Right cardiac atrium (tissue), 5 donors: ENCODE results near the gene SLC22A2. TPM values are rescaled to one million over a fixed set of nuclear protein-coding genes. Genes with fewer than 3 reads are reported as not detected.
A peak's percentile ranks its signal among the peaks of the same experiment; 100 is the strongest.

ENCODE experiments used
- ATAC-seq, 2 donors: fragments of 200-7000 bp; cut with Tn5 transposase; one replicate each; pipeline versions ENCODE4 v1.8.0 to v1.9.1; 2020; ENCODE audit warnings: moderate library complexity in 2 of 2, mild to moderate bottlenecking in 1 of 2
- DNase-seq, 3 donors: peaks; one replicate each; pipeline ENCODE4 v3.0.0-alpha.2; 2020
- H3K27ac ChIP-seq: one replicate; pipeline ENCODE4 v1.5.1; 2013; ENCODE audit warnings: mild to moderate bottlenecking, low read length, control low read depth, moderate library complexity
- H3K27me3 ChIP-seq: one replicate; pipeline ENCODE4 v1.6.1; 2013; ENCODE audit not compliant: control insufficient read depth, insufficient read depth
- H3K4me1 ChIP-seq: one replicate; pipeline ENCODE4 v1.6.1; 2013; ENCODE audit warnings: low read length; ENCODE audit not compliant: control insufficient read depth, insufficient read depth
- H3K4me3 ChIP-seq: one replicate; pipeline ENCODE4 v1.5.1; 2013; ENCODE audit warnings: low read length, control low read depth
- H3K9me3 ChIP-seq: one replicate; pipeline ENCODE4 v1.6.1; 2013; ENCODE audit warnings: low read length; ENCODE audit not compliant: control insufficient read depth
- WGBS: extraction: QIAGEN DNeasy Blood & Tissue Kit; methylation state at CpG from one replicate; pipeline ENCODE4 v1.1.7; 2013; 5-methylcytosine and 5-hydroxymethylcytosine counted together
- intact Hi-C, 4 donors: fragments of 100-400 bp; cut with DNase I; formaldehyde crosslinking; loops; one replicate each; pipeline versions ENCODE4 v1.11.0 to v1.14.0; 2022 to 2023
- polyA plus RNA-seq: library from polyadenylated mRNA; stranded (reverse); fragments of 200-250 nt; gene quantifications from one replicate; pipeline ENCODE4 v1.2.3, GENCODE V29; 2013
- total RNA-seq, 4 donors: library from RNA; stranded (reverse); fragmentation: NEBNext Ultra II Directional; extraction: Animal tissue kit (Norgen Biotek cat#: 25700); gene quantifications; one replicate each; pipeline ENCODE4 v1.2.1, GENCODE V29; 2021
- donor health status: healthy with polysubstance abuse.
- donor health status: DM: no; HTN: yes; CAD: no.
- donor health status: DM: no; HTN: no; CAD: no.
- donor health status: DM: no; HTN: yes; CAD: no; lungs with severe emphysema.
- donor health status: DM: yes; HTN: yes; CAD: no.

SLC22A2 gene
- total and polyA plus RNA-seq, 5 donors, result 0.05 TPM; not detected in 4

- Histone ChIP-seq H3K27ac (no peak overlapping the region), H3K9me3 (no peaks in the 10 kb centered on the region), H3K4me1 (no peaks in the 10 kb centered on the region), H3K4me3 (no peak overlapping the region), H3K27me3 (no peaks in the 10 kb centered on the region)
- intact Hi-C loops, result no loop called here
- ATAC-seq, result no peak
- no peak for DNase-seq
- 73% methylated on average over 5 of the region's 5 CpGs for WGBS
Measured at GRCh38 chr6:160273750-160274149, 15.1 kb upstream of the SLC22A2 start.

GRCh38 chr6:160273196-160273595 lies 14.6 kb upstream of the SLC22A2 start:
- intact Hi-C loops, result no loop called here
- ATAC-seq (no peak), DNase-seq (no peak)
- H3K4me3 ChIP-seq, result no peak overlapping the region
- H3K27ac ChIP-seq, result no peak overlapping the region
- no peaks in the 10 kb centered on the region for H3K4me1 ChIP-seq
- no peaks in the 10 kb centered on the region for H3K27me3 ChIP-seq
- H3K9me3 ChIP-seq, result no peaks in the 10 kb centered on the region

- intact Hi-C loops, result no loop called here
- no peak for ATAC-seq
- no peak for DNase-seq
- H3K4me3 ChIP-seq, result no peak overlapping the region
- WGBS, result 96% methylated on average over 2 of the region's 2 CpGs
- no peak overlapping the region for H3K27ac ChIP-seq
- H3K27me3 ChIP-seq, result no peaks in the 10 kb centered on the region
- H3K4me1 ChIP-seq, result no peaks in the 10 kb centered on the region
- H3K9me3 ChIP-seq, result no peaks in the 10 kb centered on the region
Measured at GRCh38 chr6:160272707-160273106, 14.1 kb upstream of the SLC22A2 start.

- Histone ChIP-seq H3K27me3 (no peaks in the 10 kb centered on the region), H3K4me3 (no peak overlapping the region), H3K27ac (no peak overlapping the region), H3K4me1 (no peaks in the 10 kb centered on the region), H3K9me3 (no peaks in the 10 kb centered on the region)
- no peak for ATAC-seq
- intact Hi-C loops, result no loop called here
- no peak for DNase-seq
- WGBS, result 88% methylated on average over 6 of the region's 6 CpGs
Measured at GRCh38 chr6:160270347-160270746, 11.7 kb upstream of the SLC22A2 start.

GRCh38 chr6:160269771-160270170 lies 11.2 kb upstream of the SLC22A2 start:
- Histone ChIP-seq H3K4me1 (no peaks in the 10 kb centered on the region), H3K4me3 (no peak overlapping the region), H3K9me3 (no peaks in the 10 kb centered on the region), H3K27me3 (no peaks in the 10 kb centered on the region), H3K27ac (no peak overlapping the region)
- WGBS, result 87% methylated on average over 3 of the region's 3 CpGs
- DNase-seq (no peak), ATAC-seq (no peak)
- intact Hi-C loops, result no loop called here

DNA sequence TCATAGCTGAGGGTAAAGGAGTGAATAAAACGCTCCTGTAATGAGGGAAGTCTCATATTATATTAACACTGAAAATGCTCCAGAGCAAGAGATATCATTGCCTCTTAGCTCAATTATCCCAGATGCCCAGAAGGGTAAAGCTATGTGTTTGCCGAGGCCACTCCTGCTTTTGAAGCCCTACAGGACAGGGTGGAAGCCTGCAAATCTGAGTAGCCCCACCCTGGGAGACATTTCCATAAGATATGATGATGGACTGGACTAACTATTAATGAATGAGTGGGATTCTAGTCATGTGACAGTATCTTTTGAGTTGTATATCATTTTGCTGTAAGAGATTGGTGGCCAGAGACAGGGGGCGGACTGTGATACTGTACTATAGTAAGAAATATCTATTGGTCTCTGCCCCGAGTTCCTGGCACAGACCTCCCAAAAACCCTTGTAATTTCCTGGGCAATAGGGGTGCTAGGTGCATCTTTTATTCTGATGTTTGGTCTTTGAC lies 10.5 kb upstream of the SLC22A2 start:
- ATAC-seq, result no peak
- WGBS, result 79% methylated on average over 4 of the region's 4 CpGs

GRCh38 chr6:160267102-160267501 lies 8.5 kb upstream of the SLC22A2 start:
- Histone ChIP-seq H3K9me3 (no peaks in the 10 kb centered on the region), H3K27me3 (no peaks in the 10 kb centered on the region), H3K27ac (no peak overlapping the region), H3K4me3 (no peak overlapping the region), H3K4me1 (no peaks in the 10 kb centered on the region)
- WGBS, result 95% methylated on average over 6 of the region's 6 CpGs
- ATAC-seq, result no peak
- intact Hi-C loops, result no loop called here
- no peak for DNase-seq

More for the DNA sequence above, 10.5 kb upstream of the SLC22A2 start:
- Histone ChIP-seq H3K4me1 (no peaks in the 10 kb centered on the region), H3K9me3 (no peaks in the 10 kb centered on the region), H3K27me3 (no peaks in the 10 kb centered on the region), H3K27ac (no peak overlapping the region), H3K4me3 (no peak overlapping the region)
- intact Hi-C loops, result no loop called here
- DNase-seq, result no peak

- Histone ChIP-seq H3K27me3 (no peaks in the 10 kb centered on the region), H3K4me1 (no peaks in the 10 kb centered on the region), H3K4me3 (no peak overlapping the region), H3K9me3 (no peaks in the 10 kb centered on the region), H3K27ac (no peak overlapping the region)
- ATAC-seq (no peak), DNase-seq (no peak)
- intact Hi-C loops, result no loop called here
- WGBS, result 75% methylated on average over 6 of the region's 6 CpGs
Measured at GRCh38 chr6:160265869-160266476, 7.4 kb upstream of the SLC22A2 start.

- H3K4me1 ChIP-seq, result no peaks in the 10 kb centered on the region
- intact Hi-C loops, result no loop called here
- DNase-seq (no peak), ATAC-seq (no peak)
- no peaks in the 10 kb centered on the region for H3K9me3 ChIP-seq
- no peak overlapping the region for H3K27ac ChIP-seq
- H3K27me3 ChIP-seq, result no peaks in the 10 kb centered on the region
- no peak overlapping the region for H3K4me3 ChIP-seq
- 77% methylated on average over 7 of the region's 7 CpGs for WGBS
Measured at GRCh38 chr6:160264061-160264612, 5.5 kb upstream of the SLC22A2 start.

DNA sequence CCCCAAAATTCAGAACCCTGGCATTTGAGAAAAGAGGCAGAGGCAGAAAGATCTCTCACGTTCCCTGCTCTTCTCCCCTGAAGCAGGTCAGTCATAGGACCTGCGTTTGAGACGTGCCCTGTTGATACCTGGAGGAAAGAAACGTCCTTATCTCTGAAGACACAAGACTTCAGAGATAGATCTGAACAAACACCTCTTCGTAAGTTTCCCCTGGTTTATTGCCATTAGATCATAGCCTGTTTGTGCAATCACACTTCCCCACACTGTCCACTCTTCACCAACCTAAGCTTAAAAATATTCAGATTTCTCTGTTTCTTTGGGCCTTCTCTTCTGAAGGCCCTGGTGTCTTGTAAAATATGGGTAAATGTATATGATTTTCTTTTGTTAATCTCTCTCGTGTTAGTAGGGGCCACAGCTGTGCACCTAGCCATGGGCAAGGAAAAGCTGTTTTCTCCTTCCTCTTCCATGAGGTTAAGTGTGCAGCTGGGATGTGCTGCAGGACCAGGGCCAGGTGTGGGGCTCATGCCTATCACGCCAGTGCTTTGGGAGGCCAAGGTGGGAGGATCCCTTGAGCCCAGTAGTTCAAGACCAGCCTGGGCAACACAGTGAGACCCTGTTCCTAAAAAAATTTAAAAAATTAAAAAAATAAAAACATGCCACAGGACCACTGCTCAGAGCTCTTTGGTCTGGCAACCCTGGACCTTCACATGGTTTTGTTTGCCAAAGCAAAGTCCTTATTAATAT lies 4.7 kb upstream of the SLC22A2 start:
- Histone ChIP-seq H3K4me1 (no peaks in the 10 kb centered on the region), H3K9me3 (no peaks in the 10 kb centered on the region), H3K4me3 (no peak overlapping the region), H3K27me3 (no peaks in the 10 kb centered on the region), H3K27ac (no peak overlapping the region)
- ATAC-seq, result no peak
- DNase-seq, result no peak
- intact Hi-C loops, result no loop called here
- 76% methylated on average over 7 of the region's 7 CpGs for WGBS

DNA sequence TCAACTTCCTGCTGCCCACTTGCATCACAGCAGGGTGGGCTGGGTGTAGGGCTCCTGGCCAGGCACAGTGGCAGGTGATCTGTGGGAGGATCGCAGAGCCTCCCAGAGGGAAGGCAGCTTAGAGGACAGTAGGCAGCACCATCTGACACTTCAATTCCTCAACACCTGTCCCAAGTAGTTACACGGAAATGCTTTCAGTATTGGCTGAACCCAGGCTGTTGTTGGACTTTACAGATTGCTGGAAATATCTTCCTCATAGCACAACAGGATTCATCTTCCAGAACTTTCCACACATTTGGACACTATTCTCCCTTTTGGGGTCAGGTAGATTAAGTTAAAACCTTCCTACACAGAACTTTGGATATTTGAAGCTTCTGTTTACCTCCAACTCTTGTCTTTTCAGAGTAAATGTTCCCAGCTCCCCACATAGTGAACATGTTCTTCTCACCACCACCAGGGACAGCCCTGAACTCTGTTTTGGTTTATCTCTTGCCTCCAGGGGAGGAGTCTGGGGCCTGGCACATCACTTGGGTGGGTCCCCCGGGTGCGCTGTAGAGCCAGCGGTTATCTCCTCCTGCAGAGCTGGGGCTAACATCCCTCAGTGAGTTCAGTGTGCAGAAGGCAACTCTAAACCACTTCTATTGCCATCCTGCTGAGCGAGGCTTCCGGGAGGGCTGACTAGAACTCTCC lies 3.5 kb upstream of the SLC22A2 start:
- H3K27me3 ChIP-seq, result no peaks in the 10 kb centered on the region
- WGBS, result 50% methylated on average over 7 of the region's 7 CpGs
- H3K4me1 ChIP-seq, result no peaks in the 10 kb centered on the region
- H3K9me3 ChIP-seq, result no peaks in the 10 kb centered on the region
- ATAC-seq (peak; percentile 62 to 75), DNase-seq (peak; percentile 27 to 81 (median 55))
- H3K27ac ChIP-seq, result no peak overlapping the region
- no peak overlapping the region for H3K4me3 ChIP-seq
- intact Hi-C loops, result no loop called here
